Endothelial cell of umbilical vein (primary cell): Measurements from ENCODE around the gene PTTG1IP2. TPM values are rescaled to one million over a fixed set of nuclear protein-coding genes. Genes with fewer than 3 reads are reported as not detected.
"Not testable (repeated sequence)": the region's sequence is repeated elsewhere in the genome, so short reads cannot be mapped to it uniquely, and the experiment has no call there.

ENCODE experiments used
- BruUV-seq: library from RNA; stranded (reverse); fragments of 400-500 nt; replicated peaks from 2 replicates; lab custom pipeline; 2021; lab: Mats Ljungman, UMichigan
- CTCF ChIA-PET: fragments of 300-600, 350-600 bp; sonication (Branson Sonifier 250); formaldehyde crosslinking; loops from one replicate; lab custom pipeline; 2021; ENCODE audit warnings: antibody characterized with exemption, inconsistent platforms; lab: Charles Lee
- POLR2A ChIA-PET: fragments of 300-600, 350-600 bp; sonication (Branson Sonifier 250); formaldehyde crosslinking; loops from one replicate; lab custom pipeline; 2021; ENCODE audit warnings: antibody characterized with exemption, inconsistent platforms; lab: Charles Lee
- DNase-seq: peaks from one replicate; pipeline ENCODE4 v3.0.0-alpha.2; 2011; ENCODE audit warnings: low read depth, low spot score
- FAIRE-seq: peaks from 2 replicates; lab custom pipeline; 2011; peaks lifted over from hg19 to GRCh38; lab: Jason Lieb, UNC
- H2AFZ ChIP-seq: 2 replicates; pipeline ENCODE4 v1.6.0; 2012; ENCODE audit warnings: low read depth, low read length, control low read depth, inconsistent platforms
- H3K27ac ChIP-seq: 2 replicates; pipeline ENCODE4 v1.5.1; 2011; ENCODE audit warnings: low read depth, mild to moderate bottlenecking, control low read depth, low read length, moderate library complexity; ENCODE audit not compliant: insufficient read depth
- H3K27me3 ChIP-seq, 2 experiments: 2 replicates each; pipeline versions ENCODE4 v1.6.0 to v1.6.1; 2011; ENCODE audit warnings: low read length in 2 of 2, mixed read lengths in 1 of 2; ENCODE audit not compliant: control insufficient read depth in 2 of 2, insufficient read depth in 2 of 2
- H3K36me3 ChIP-seq, 2 experiments: 2 replicates in 1 of 2; 3 replicates in 1 of 2; pipeline ENCODE4 v1.5.1; 2011; ENCODE audit warnings: low read length in 2 of 2, mild to moderate bottlenecking in 1 of 2, moderate library complexity in 1 of 2; ENCODE audit not compliant: control insufficient read depth in 2 of 2, insufficient read depth in 2 of 2; ENCODE audit errors: extremely low read depth in 1 of 2
- H3K4me1 ChIP-seq: 3 replicates; pipeline ENCODE4 v1.5.1; 2011; ENCODE audit warnings: mild to moderate bottlenecking, low read length; ENCODE audit not compliant: control insufficient read depth, insufficient read depth; ENCODE audit errors: extremely low read depth
- H3K4me2 ChIP-seq: 2 replicates; pipeline ENCODE4 v1.6.1; 2011; ENCODE audit warnings: low read length, control low read depth, mixed read lengths; ENCODE audit not compliant: insufficient read depth
- H3K4me3 ChIP-seq, 3 experiments: fragments of 200-600 bp in 1 of 3; sonication (generic), shearing (Covaris generic) in 1 of 3; replicated peaks in 1 of 3; 2 replicates each; pipeline ENCODE4 v1.5.1; 2011 to 2016; ENCODE audit warnings: control low read depth in 3 of 3, low read length in 3 of 3, mild to moderate bottlenecking in 2 of 3, inconsistent platforms in 1 of 3, low read depth in 1 of 3, moderate library complexity in 1 of 3; ENCODE audit not compliant: insufficient read depth in 1 of 3
- H3K79me2 ChIP-seq: 2 replicates; pipeline ENCODE4 v1.6.0; 2012; ENCODE audit warnings: low read length, inconsistent platforms; ENCODE audit not compliant: control insufficient read depth, insufficient read depth
- H3K9ac ChIP-seq: replicated peaks from 2 replicates; pipeline ENCODE3; 2011; ENCODE audit warnings: low read length, control low read depth; ENCODE audit not compliant: insufficient read depth; ENCODE audit errors: extremely low read depth
- H3K9me1 ChIP-seq: replicated peaks from 3 replicates; pipeline ENCODE4 v1.6.0; 2011; ENCODE audit warnings: mild to moderate bottlenecking, low read length; ENCODE audit not compliant: control insufficient read depth, insufficient read depth; ENCODE audit errors: extremely low read depth
- H3K9me3 ChIP-seq: replicated peaks from 2 replicates; pipeline ENCODE4 v1.5.1; 2012; ENCODE audit warnings: low read length, inconsistent platforms; ENCODE audit not compliant: control insufficient read depth, insufficient read depth
- H4K20me1 ChIP-seq: replicated peaks from 2 replicates; pipeline ENCODE3; 2011; ENCODE audit warnings: mild to moderate bottlenecking, low read length; ENCODE audit not compliant: control insufficient read depth, insufficient read depth; ENCODE audit errors: extremely low read depth
- MYC ChIP-seq: IDR thresholded peaks from one replicate; pipeline ENCODE4 v1.6.1; 2011; ENCODE audit warnings: mild to moderate bottlenecking, low read depth, low read length
- POLR2A ChIP-seq: IDR thresholded peaks from 2 replicates; pipeline ENCODE4 v1.6.1; 2012; ENCODE audit warnings: low read depth, mild to moderate bottlenecking, control low read depth, low read length
- dilution Hi-C: fragments of 300-500 bp; cut with MboI; formaldehyde crosslinking; loops from one replicate; pipeline ENCODE4 v1.15.0; 2019; ENCODE audit warnings: low sequenced_read_pairs; ENCODE audit not compliant: extremely low pct_ligation_motif_present
- intact Hi-C: fragments of 100-400 bp; cut with micrococcal nuclease; formaldehyde crosslinking; loops from one replicate; pipeline ENCODE4 v1.10.0; 2022
- polyA plus RNA-seq, 4 experiments: library from polyadenylated mRNA; depleted of rRNA in 3 of 4; stranded (reverse) in 3 of 4; unstranded in 1 of 4; fragments of >200 nt; gene quantifications; 2 replicates each; pipeline versions ENCODE4 v1.2.1 to v1.2.3, GENCODE V29; 2011 to 2012; ENCODE audit warnings: missing spikeins in 1 of 4
- total RNA-seq: library from RNA; stranded (reverse); gene quantifications from 2 replicates; pipeline ENCODE4 v1.2.3, GENCODE V29; 2021

The PTTG1IP2 gene
- total and polyA plus RNA-seq, 2 donors (not counting 3 experiments of a cell fraction or from before 2014, with no cell fraction given) = not detected

DNA sequence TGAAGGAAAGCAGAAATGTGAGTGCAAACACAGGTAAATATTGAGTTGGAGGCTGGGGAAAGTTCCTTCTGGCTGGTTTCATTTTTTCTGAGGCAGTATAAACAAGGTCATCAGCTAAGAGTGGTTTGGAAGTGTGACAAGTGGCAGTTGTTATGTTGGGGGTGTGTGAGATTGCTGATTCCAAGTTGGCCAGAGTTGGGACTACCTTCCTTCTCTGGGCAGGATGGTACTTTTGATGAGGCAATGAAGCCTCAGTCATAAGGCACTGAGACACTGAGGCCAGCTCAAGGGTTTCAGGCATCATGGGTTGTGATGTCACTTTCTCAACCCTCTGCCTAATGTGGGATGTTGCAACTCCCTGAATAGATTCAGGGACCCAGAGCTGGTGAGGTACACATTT is 8.2 kb upstream of the PTTG1IP2 start:
- no peak overlapping the region for H3K27ac ChIP-seq
- H4K20me1 ChIP-seq = no peaks in the 10 kb centered on the region
- ChIA-PET POLR2A (no interaction called here), CTCF (interaction anchor here (0.6 to 1.2 kb wide), 2 partner anchors 27 to 308 kb away, joined by 3 read pairs; no protein-coding TSS in a partner anchor)
- H3K27me3 ChIP-seq = no peaks in the 10 kb centered on the region
- H3K4me3 ChIP-seq = no peak overlapping the region
- intact Hi-C loops = no loop called here
- H3K9me3 ChIP-seq = no peaks in the 10 kb centered on the region
- no TSS peak for BruUV-seq
- no peak overlapping the region for H3K9ac ChIP-seq
- DNase-seq = no peak
- H3K9me1 ChIP-seq = no peaks in the 10 kb centered on the region
- dilution Hi-C loops = no loop called here
- no peak overlapping the region for H3K4me2 ChIP-seq
- TF ChIP-seq POLR2A (no peak), MYC (no peak)
- H3K79me2 ChIP-seq = no peaks in the 10 kb centered on the region
- FAIRE-seq = no peak
- no peak overlapping the region for H2AFZ ChIP-seq
- H3K4me1 ChIP-seq = no peaks in the 10 kb centered on the region
- H3K36me3 ChIP-seq = no peaks in the 10 kb centered on the region

DNA sequence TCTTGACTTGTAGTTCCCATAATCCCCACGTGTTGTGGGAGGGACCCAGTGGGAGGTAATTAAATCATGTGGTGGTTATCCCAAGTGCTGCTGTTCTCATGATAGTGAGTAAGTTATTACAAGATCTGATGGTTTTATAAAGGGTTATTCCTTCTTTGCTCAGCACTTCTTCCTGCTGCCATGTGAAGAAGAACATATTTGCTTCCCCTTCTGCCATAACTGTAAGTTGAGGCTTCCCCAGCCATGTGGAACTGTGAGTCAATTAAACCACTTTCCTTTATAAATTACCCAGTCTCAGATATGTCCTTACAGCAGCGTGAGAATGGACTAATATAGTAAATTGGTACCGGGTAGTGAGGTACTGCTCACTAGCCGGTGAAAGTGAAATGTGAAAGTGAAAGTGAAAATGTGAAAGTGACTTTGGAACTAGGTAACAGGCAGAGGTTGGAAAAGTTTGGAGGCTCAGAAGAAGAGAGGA is 6.2 kb upstream of the PTTG1IP2 start:
- POLR2A ChIA-PET, H3K27me3 ChIP-seq, H3K27ac ChIP-seq, H3K9me1 ChIP-seq, H3K36me3 ChIP-seq, intact Hi-C loops, H4K20me1 ChIP-seq, BruUV-seq, H3K9me3 ChIP-seq, H3K79me2 ChIP-seq, dilution Hi-C loops, H3K4me1 ChIP-seq, DNase-seq: not testable (repeated sequence)
- CTCF ChIA-PET = interaction anchor here (1.5 kb wide), 1 partner anchor 8 kb away, joined by 4 read pairs; no protein-coding TSS in a partner anchor
- Histone ChIP-seq H2AFZ (peak overlapping the region; percentile 48), H3K4me2 (peak overlapping the region; percentile 24), H3K9ac (peak overlapping the region; percentile 1), H3K4me3 (peak overlapping the region in 1 of 3 experiments; percentile 11)
- FAIRE-seq = peak; percentile 12
